Epithelial cell of esophagus (primary cell): ENCODE results near the gene TRIM22.

ENCODE experiments used
- DNase-seq: peaks from one replicate; pipeline ENCODE4 v3.0.0; 2010; ENCODE audit warnings: low read depth
- H3K4me3 ChIP-seq: 2 replicates; pipeline ENCODE4 v1.5.1; 2011; ENCODE audit warnings: mild to moderate bottlenecking, low read length, control low read depth
- CTCF ChIP-seq: IDR thresholded peaks from 2 replicates; pipeline ENCODE4 v1.5.1; 2011; ENCODE audit warnings: low read depth, mild to moderate bottlenecking, low read length, control low read depth, inconsistent platforms; ENCODE audit not compliant: insufficient read depth; ENCODE audit errors: missing control alignments

Gene TRIM22

GRCh38 chr11:5726351-5726750 is 36.8 kb downstream of the TRIM22 start:
- no peak for TF ChIP-seq CTCF
- H3K4me3 ChIP-seq = no peak overlapping the region
- no peak for DNase-seq

GRCh38 chr11:5727691-5728090 is 38.1 kb downstream of the TRIM22 start:
- DNase-seq = no peak
- H3K4me3 ChIP-seq = no peak overlapping the region
- TF ChIP-seq CTCF = no peak

- TF ChIP-seq CTCF = no peak
- H3K4me3 ChIP-seq = no peak within 1 kb of the TSS
- DNase-seq = peak; percentile 42
These were observed 46.8 kb downstream of the TRIM22 start, which contains the start of gene OR56B1 for GRCh38 chr11:5736396-5736795. TSS of gene OR56B1 (plus strand) at chr11:5736448. CDS start at chr11:5736517, 69 bp downstream.

DNA sequence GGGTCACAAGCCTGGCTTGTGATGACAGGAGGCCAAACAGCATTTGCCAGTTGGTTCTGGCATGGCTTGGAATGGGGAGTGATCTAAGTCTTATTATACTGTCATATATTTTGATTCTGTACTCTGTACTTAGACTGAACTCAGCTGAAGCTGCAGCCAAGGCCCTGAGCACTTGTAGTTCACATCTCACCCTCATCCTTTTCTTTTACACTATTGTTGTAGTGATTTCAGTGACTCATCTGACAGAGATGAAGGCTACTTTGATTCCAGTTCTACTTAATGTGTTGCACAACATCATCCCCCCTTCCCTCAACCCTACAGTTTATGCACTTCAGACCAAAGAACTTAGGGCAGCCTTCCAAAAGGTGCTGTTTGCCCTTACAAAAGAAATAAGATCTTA is 47.5 kb downstream of the TRIM22 start:
- DNase-seq = peak; percentile 38
- no peak for TF ChIP-seq CTCF
- H3K4me3 ChIP-seq = no peak overlapping the region

DNA sequence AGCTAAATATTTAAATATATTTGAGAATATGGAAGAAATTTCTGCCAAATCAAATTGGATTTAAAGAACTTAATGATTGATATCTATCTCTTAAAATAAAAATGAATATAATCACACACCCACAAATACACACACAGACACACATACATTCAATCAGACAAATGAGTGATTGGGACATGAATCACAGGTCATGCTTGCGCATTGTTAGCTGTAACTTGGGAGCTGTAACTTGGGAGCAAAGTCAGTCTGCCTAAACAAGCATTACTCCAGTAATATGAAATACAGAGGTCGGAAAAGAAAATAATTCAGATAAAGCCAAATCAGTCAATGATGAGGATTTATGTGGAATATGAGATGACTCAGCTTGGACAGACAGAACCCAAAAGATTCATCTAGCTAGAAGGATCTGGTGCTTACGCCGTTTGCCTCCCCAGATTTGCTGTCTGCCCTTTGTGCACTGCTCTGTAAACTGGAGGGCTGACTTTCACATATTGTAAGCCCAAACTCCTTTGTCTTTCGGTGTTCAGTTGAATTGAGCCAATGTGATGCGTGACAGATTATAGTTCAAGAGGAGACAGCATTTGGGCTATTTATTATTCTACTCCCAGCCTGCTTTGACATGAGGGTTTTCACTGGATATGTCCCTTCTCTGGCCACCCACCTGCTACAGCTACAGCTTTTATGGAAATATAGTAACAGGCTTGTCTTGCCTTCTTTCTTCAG is 48.2 kb downstream of the TRIM22 start:
- H3K4me3 ChIP-seq = no peak overlapping the region
- peak; percentile 46 for DNase-seq
- no peak for TF ChIP-seq CTCF

GRCh38 chr11:5738431-5738830 is 48.8 kb downstream of the TRIM22 start:
- H3K4me3 ChIP-seq = no peak overlapping the region
- no peak for DNase-seq
- no peak for TF ChIP-seq CTCF

- no peak for TF ChIP-seq CTCF
- no peak for DNase-seq
- no peak overlapping the region for H3K4me3 ChIP-seq
These were observed 57.0 kb downstream of the TRIM22 start for GRCh38 chr11:5746614-5747013.
